GM23338 (cell line): ENCODE measurements around the gene SCYGR6. TPM values are rescaled to one million over a fixed set of nuclear protein-coding genes. Genes with fewer than 3 reads are reported as not detected.
"Not testable (repeated sequence)": the region's sequence is repeated elsewhere in the genome, so short reads cannot be mapped to it uniquely, and the experiment has no call there.

ENCODE experiments used
- ATAC-seq: fragments of 200-7000 bp; cut with Tn5 transposase; 3 replicates; pipeline ENCODE4 v1.9.1; 2020
- DNase-seq: peaks from one replicate; pipeline ENCODE4 v3.0.0-alpha.2; 2015; ENCODE audit warnings: low spot score
- H2AFZ ChIP-seq: fragments of 200-600 bp; sonication (generic); 2 replicates; pipeline ENCODE4 v1.8.0; 2016; ENCODE audit warnings: antibody characterized with exemption, mild to moderate bottlenecking, moderate library complexity
- H3F3A ChIP-seq: fragments of 200-600 bp; sonication (generic); replicated peaks from 2 replicates; pipeline ENCODE4 v1.8.0; 2017; ENCODE audit warnings: antibody characterized with exemption, mixed run types, low read depth
- H3K27ac ChIP-seq: fragments of 200-600 bp; sonication (generic); 2 replicates; pipeline ENCODE4 v1.6.1; 2016; ENCODE audit warnings: low read depth
- H3K27me3 ChIP-seq: fragments of 200-600 bp; sonication (generic); 2 replicates; pipeline ENCODE4 v1.8.0; 2016; ENCODE audit warnings: mild to moderate bottlenecking, mixed run types, moderate library complexity; ENCODE audit not compliant: insufficient read depth
- H3K36me3 ChIP-seq: fragments of 200-600 bp; sonication (generic); 2 replicates; pipeline ENCODE4 v1.8.0; 2016; ENCODE audit warnings: mild to moderate bottlenecking; ENCODE audit not compliant: insufficient read depth
- H3K4me1 ChIP-seq: fragments of 200-600 bp; sonication (generic); 2 replicates; pipeline ENCODE4 v1.8.0; 2016; ENCODE audit warnings: mild to moderate bottlenecking, moderate library complexity; ENCODE audit not compliant: insufficient read depth
- H3K4me2 ChIP-seq: fragments of 200-600 bp; sonication (generic); 2 replicates; pipeline ENCODE4 v1.7.1; 2017; ENCODE audit warnings: mixed run types
- H3K4me3 ChIP-seq: fragments of 200-600 bp; sonication (generic); 2 replicates; pipeline ENCODE4 v1.6.1; 2016; ENCODE audit warnings: mixed run types
- H3K79me2 ChIP-seq: fragments of 200-600 bp; sonication (generic); replicated peaks from 2 replicates; pipeline ENCODE4 v1.8.0; 2017; ENCODE audit warnings: mild to moderate bottlenecking; ENCODE audit not compliant: insufficient read depth
- H3K9me2 ChIP-seq: fragments of 200-600 bp; sonication (generic); 2 replicates; pipeline ENCODE4 v1.8.0; 2017; ENCODE audit not compliant: insufficient read depth
- H4K20me1 ChIP-seq: fragments of 200-600 bp; sonication (generic); replicated peaks from 2 replicates; pipeline ENCODE4 v1.8.0; 2017; ENCODE audit warnings: mild to moderate bottlenecking; ENCODE audit not compliant: insufficient read depth
- H3K27ac Mint-ChIP-seq: 2 replicates; pipeline ENCODE4 v1.8.0; 2020; ENCODE audit warnings: inconsistent platforms, mild to moderate bottlenecking, moderate library complexity, mixed read lengths
- H3K27me3 Mint-ChIP-seq: 3 replicates; pipeline ENCODE4 v1.8.0; 2022; ENCODE audit warnings: low read depth, mild to moderate bottlenecking, moderate library complexity, mixed read lengths, inconsistent platforms; ENCODE audit not compliant: insufficient read depth, poor library complexity
- H3K36me3 Mint-ChIP-seq: 3 replicates; pipeline ENCODE4 v1.8.0; 2021; ENCODE audit warnings: low read depth, mild to moderate bottlenecking, inconsistent platforms, moderate library complexity, mixed read lengths
- H3K4me1 Mint-ChIP-seq: 3 replicates; pipeline ENCODE4 v1.8.0; 2020; ENCODE audit warnings: mild to moderate bottlenecking, inconsistent platforms, mixed read lengths
- H3K4me3 Mint-ChIP-seq: 3 replicates; pipeline ENCODE4 v1.8.0; 2021; ENCODE audit warnings: moderate library complexity, mild to moderate bottlenecking, inconsistent platforms, mixed read lengths
- H3K9me3 Mint-ChIP-seq: 3 replicates; pipeline ENCODE4 v1.8.0; 2020; ENCODE audit warnings: moderate library complexity, mild to moderate bottlenecking, inconsistent platforms, mixed read lengths
- CREB1 ChIP-seq: fragments of 250-450 bp; sonication (Bioruptor Pico); IDR thresholded peaks from 2 replicates; pipeline ENCODE4 v1.5.0; 2020; ENCODE audit warnings: low read depth, mild to moderate bottlenecking, moderate library complexity
- EZH2 ChIP-seq: fragments of 200-600 bp; sonication (generic); IDR thresholded peaks from one replicate; pipeline ENCODE4 v1.8.0; 2017; ENCODE audit warnings: antibody characterized with exemption, mild to moderate bottlenecking, low read depth; ENCODE audit not compliant: unreplicated experiment
- EZH2phosphoT487 ChIP-seq: fragments of 200-600 bp; sonication (generic); IDR thresholded peaks from one replicate; pipeline ENCODE4 v1.8.1; 2018; ENCODE audit warnings: antibody characterized with exemption; ENCODE audit not compliant: unreplicated experiment
- JUNB ChIP-seq: IDR thresholded peaks from one replicate; pipeline ENCODE4 v1.6.1; 2016; ENCODE audit warnings: antibody characterized with exemption; ENCODE audit not compliant: unreplicated experiment
- NANOG ChIP-seq: IDR thresholded peaks from 2 replicates; pipeline ENCODE4 v1.6.1; 2016; ENCODE audit warnings: antibody characterized with exemption, borderline replicate concordance
- POLR2AphosphoS5 ChIP-seq: IDR thresholded peaks from 2 replicates; pipeline ENCODE4 v1.6.1; 2016; ENCODE audit warnings: antibody characterized with exemption, low read depth
- STAT1 ChIP-seq: IDR thresholded peaks from one replicate; pipeline ENCODE4 v1.6.1; 2016; ENCODE audit warnings: antibody characterized with exemption; ENCODE audit not compliant: unreplicated experiment
- ZNF114 ChIP-seq: fragments of 250-450 bp; sonication (Bioruptor Pico); IDR thresholded peaks from 2 replicates; pipeline ENCODE4 v1.5.0; 2020; ENCODE audit warnings: mild to moderate bottlenecking, moderate library complexity
- ZNF331 ChIP-seq: fragments of 250-450 bp; sonication (Bioruptor Pico); IDR thresholded peaks from 2 replicates; pipeline ENCODE4 v1.5.0; 2020; ENCODE audit warnings: low read depth, mild to moderate bottlenecking, moderate library complexity
- polyA plus RNA-seq: library from polyadenylated mRNA; unstranded; fragments of >200 nt; fragmentation: Nextera tagmentation; extraction: Ambion mirVana; gene quantifications from 2 replicates; pipeline ENCODE4 v1.2.1, GENCODE V29; 2016
- total RNA-seq: library from RNA; depleted of rRNA; stranded (reverse); fragments of >200 nt; shearing (Covaris generic); gene quantifications from 2 replicates; pipeline ENCODE4 v1.2.3, GENCODE V29; 2014
- TF ChIP-seq, protein P1 (sequence below): IDR thresholded peaks from one replicate; pipeline ENCODE4 v1.6.1; 2018; ENCODE audit warnings: antibody characterized with exemption; ENCODE audit not compliant: unreplicated experiment
- TF ChIP-seq, protein P2 (sequence below): IDR thresholded peaks from 2 replicates; pipeline ENCODE4 v1.6.1; 2016; ENCODE audit warnings: antibody characterized with exemption
- TF ChIP-seq, protein P3 (sequence below), 2 experiments: fragments of 200-600 bp in 1 of 2; sonication (generic) in 1 of 2; conservative IDR thresholded peaks; 2 replicates each; pipeline versions ENCODE4 v1.5.1 to v1.6.1; 2016 to 2017; ENCODE audit warnings: antibody characterized with exemption in 2 of 2, low read depth in 2 of 2, mild to moderate bottlenecking in 2 of 2, moderate library complexity in 1 of 2

Gene SCYGR6
- total and polyA plus RNA-seq, 2 experiments from 2014 or later, result not detected

DNA sequence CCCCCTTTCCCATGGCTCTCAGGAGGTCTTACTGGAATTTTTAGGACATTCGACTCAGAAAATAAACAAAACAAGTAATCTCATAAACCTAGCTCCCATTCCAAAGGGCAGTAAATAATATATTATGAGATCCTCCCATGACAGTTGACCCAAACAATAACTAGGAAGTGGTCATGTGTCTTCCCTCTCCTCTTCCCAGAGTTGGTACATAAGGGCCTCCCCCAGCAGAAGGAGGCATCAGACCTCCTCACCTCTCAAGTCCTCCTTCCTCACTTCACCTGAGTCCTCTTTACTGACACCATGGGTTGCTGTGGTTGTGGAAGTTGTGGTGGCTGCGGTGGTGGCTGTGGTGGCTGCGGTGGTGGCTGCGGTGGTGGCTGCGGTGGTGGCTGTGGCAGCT lies 3.5 kb upstream of the SCYGR6 start, which contains the start of gene SCYGR7 (continued):
- TF ChIP-seq, protein P1, sequence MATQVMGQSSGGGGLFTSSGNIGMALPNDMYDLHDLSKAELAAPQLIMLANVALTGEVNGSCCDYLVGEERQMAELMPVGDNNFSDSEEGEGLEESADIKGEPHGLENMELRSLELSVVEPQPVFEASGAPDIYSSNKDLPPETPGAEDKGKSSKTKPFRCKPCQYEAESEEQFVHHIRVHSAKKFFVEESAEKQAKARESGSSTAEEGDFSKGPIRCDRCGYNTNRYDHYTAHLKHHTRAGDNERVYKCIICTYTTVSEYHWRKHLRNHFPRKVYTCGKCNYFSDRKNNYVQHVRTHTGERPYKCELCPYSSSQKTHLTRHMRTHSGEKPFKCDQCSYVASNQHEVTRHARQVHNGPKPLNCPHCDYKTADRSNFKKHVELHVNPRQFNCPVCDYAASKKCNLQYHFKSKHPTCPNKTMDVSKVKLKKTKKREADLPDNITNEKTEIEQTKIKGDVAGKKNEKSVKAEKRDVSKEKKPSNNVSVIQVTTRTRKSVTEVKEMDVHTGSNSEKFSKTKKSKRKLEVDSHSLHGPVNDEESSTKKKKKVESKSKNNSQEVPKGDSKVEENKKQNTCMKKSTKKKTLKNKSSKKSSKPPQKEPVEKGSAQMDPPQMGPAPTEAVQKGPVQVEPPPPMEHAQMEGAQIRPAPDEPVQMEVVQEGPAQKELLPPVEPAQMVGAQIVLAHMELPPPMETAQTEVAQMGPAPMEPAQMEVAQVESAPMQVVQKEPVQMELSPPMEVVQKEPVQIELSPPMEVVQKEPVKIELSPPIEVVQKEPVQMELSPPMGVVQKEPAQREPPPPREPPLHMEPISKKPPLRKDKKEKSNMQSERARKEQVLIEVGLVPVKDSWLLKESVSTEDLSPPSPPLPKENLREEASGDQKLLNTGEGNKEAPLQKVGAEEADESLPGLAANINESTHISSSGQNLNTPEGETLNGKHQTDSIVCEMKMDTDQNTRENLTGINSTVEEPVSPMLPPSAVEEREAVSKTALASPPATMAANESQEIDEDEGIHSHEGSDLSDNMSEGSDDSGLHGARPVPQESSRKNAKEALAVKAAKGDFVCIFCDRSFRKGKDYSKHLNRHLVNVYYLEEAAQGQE, result no peak
- TF ChIP-seq EZH2, result no peak
- TF ChIP-seq EZH2phosphoT487, result no peak
- TF ChIP-seq NANOG, result no peak
- no peak for TF ChIP-seq CREB1 (CRISPR knock-in tag)
- no peak for TF ChIP-seq ZNF331 (CRISPR knock-in tag)
- TF ChIP-seq ZNF114, result no peak
- TF ChIP-seq, protein P2, sequence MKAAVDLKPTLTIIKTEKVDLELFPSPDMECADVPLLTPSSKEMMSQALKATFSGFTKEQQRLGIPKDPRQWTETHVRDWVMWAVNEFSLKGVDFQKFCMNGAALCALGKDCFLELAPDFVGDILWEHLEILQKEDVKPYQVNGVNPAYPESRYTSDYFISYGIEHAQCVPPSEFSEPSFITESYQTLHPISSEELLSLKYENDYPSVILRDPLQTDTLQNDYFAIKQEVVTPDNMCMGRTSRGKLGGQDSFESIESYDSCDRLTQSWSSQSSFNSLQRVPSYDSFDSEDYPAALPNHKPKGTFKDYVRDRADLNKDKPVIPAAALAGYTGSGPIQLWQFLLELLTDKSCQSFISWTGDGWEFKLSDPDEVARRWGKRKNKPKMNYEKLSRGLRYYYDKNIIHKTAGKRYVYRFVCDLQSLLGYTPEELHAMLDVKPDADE, result no peak

DNA sequence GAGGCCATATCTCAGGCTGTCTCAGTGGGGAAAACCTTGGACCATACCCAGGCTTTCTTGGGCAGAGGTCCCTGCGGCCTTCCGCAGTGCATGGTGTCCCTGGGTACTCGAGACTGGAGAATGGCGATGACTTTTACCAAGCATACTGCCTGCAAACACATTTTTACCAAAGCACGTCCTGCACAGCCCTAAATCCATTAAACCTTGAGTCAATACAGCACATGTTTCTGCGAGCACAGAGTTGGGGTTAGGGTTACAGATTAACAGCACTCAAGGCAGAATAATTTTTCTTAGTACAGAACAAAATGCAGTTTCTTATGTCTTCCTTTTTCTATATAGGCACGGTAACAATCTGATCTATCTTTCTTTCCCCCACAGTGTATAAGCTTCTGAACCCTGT lies 1.7 kb downstream of the SCYGR6 start:
- not testable (repeated sequence) for ATAC-seq, H3K36me3 ChIP-seq, H4K20me1 ChIP-seq, H3K27ac Mint-ChIP-seq, H3K4me3 ChIP-seq, H3K27me3 ChIP-seq, H2AFZ ChIP-seq, H3F3A ChIP-seq, H3K9me2 ChIP-seq, H3K79me2 ChIP-seq, DNase-seq, H3K27ac ChIP-seq, H3K4me1 ChIP-seq, H3K4me1 Mint-ChIP-seq, H3K4me3 Mint-ChIP-seq, H3K9me3 Mint-ChIP-seq, H3K36me3 Mint-ChIP-seq, H3K4me2 ChIP-seq, H3K27me3 Mint-ChIP-seq

DNA sequence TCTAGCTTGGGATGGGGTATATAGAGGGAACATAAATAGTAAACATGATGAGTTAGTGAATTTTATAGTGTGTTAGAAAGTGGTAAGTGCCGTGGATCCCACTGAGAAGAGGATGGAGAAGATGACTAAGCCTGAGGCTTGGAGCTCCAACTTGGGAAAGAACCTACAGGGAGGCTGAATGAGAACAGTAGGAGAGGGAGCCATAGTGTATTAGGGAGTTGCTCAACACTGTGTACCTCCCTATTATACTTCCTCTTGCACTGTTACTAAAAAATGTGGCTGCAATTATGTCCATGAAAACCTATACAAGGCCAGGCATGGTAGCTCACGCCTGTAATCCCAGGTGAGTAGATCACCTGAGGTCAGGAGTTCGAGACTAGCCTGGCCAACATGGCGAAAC lies 3.9 kb downstream of the SCYGR6 start:
- Histone ChIP-seq H3K27me3 (no peaks in the 10 kb centered on the region), H2AFZ (no peak overlapping the region), H3F3A (no peaks in the 10 kb centered on the region), H3K79me2 (no peaks in the 10 kb centered on the region), H4K20me1 (no peaks in the 10 kb centered on the region), H3K4me2 (no peak overlapping the region), H3K4me1 (peaks cover 17% of the 10 kb centered on the region), H3K36me3 (no peaks in the 10 kb centered on the region), H3K4me3 (no peak overlapping the region), H3K9me2 (no peaks in the 10 kb centered on the region), H3K27ac (no peak overlapping the region)
- Mint-ChIP-seq H3K27me3 (peaks cover 2% of the 10 kb centered on the region), H3K27ac (no peak overlapping the region), H3K9me3 (no peaks in the 10 kb centered on the region), H3K36me3 (no peaks in the 10 kb centered on the region), H3K4me1 (peaks cover 13% of the 10 kb centered on the region), H3K4me3 (no peak overlapping the region)
- ATAC-seq, result no peak
- DNase-seq, result no peak
- no peak for TF ChIP-seq JUNB
- TF ChIP-seq NANOG, result no peak
- TF ChIP-seq POLR2AphosphoS5, result no peak
- no peak for TF ChIP-seq ZNF331 (CRISPR knock-in tag)
- TF ChIP-seq, protein P3, sequence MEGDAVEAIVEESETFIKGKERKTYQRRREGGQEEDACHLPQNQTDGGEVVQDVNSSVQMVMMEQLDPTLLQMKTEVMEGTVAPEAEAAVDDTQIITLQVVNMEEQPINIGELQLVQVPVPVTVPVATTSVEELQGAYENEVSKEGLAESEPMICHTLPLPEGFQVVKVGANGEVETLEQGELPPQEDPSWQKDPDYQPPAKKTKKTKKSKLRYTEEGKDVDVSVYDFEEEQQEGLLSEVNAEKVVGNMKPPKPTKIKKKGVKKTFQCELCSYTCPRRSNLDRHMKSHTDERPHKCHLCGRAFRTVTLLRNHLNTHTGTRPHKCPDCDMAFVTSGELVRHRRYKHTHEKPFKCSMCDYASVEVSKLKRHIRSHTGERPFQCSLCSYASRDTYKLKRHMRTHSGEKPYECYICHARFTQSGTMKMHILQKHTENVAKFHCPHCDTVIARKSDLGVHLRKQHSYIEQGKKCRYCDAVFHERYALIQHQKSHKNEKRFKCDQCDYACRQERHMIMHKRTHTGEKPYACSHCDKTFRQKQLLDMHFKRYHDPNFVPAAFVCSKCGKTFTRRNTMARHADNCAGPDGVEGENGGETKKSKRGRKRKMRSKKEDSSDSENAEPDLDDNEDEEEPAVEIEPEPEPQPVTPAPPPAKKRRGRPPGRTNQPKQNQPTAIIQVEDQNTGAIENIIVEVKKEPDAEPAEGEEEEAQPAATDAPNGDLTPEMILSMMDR (conservative IDR thresholded peaks at IDR 0.05; ENCODE audit: low read depth in 2 of 2), result no peak
- TF ChIP-seq CREB1 (CRISPR knock-in tag), result no peak
- no peak for TF ChIP-seq EZH2phosphoT487
- TF ChIP-seq STAT1, result no peak
- TF ChIP-seq, protein P2, result no peak
- TF ChIP-seq, protein P1, result no peak
